ENCODE measurements around the gene DEPDC4. TPM values are rescaled to one million over a fixed set of nuclear protein-coding genes. Genes with fewer than 3 reads are reported as not detected.
A peak's percentile ranks its signal among the peaks of the same experiment; 100 is the strongest.
"Not testable (repeated sequence)": the region's sequence is repeated elsewhere in the genome, so short reads cannot be mapped to it uniquely, and the experiment has no call there.

The DEPDC4 gene
- total RNA-seq, result 1 to 10 TPM; 2.0 to 2.3 TPM

- no peaks in the 10 kb centered on the region for H3K27me3 Mint-ChIP-seq
- peak; percentile 84 for ATAC-seq (ENCODE audit: low read depth)
- POLR2A ChIA-PET, result interaction anchor here (0.5 to 2.8 kb wide), 7 partner anchors 10 to 155 kb away, joined by 3 to 26 read pairs (median 3); partner anchors contain the start of gene ACTR6
- no peaks in the 10 kb centered on the region for H3K9me3 Mint-ChIP-seq
- peak within 1 kb of the TSS; percentile 97 for H3K27ac Mint-ChIP-seq
- H3K36me3 Mint-ChIP-seq, result no peaks in the 10 kb centered on the region
- peaks cover 18% of the 10 kb centered on the region for H3K4me1 Mint-ChIP-seq
- DNase-seq, result peak; percentile 96
- peak within 1 kb of the TSS; percentile 91 for H3K4me3 Mint-ChIP-seq
These were observed at the start of gene DEPDC4, which contains the start of gene SCYL2 for GRCh38 chr12:100266835-100267602. DEPDC4 (minus strand) TSS chr12:100267079; CDS start chr12:100267076, 3 bp downstream. SCYL2 (plus strand) TSS chr12:100267177; CDS start chr12:100282971, 15,794 bp downstream.

- Mint-ChIP-seq H3K27me3 (no peaks in the 10 kb centered on the region), H3K36me3 (peaks cover 28% of the 10 kb centered on the region), H3K9me3 (peaks cover 7% of the 10 kb centered on the region), H3K4me3 (no peak overlapping the region), H3K4me1 (no peaks in the 10 kb centered on the region), H3K27ac (no peak overlapping the region)
- ATAC-seq (ENCODE audit: low read depth), result no peak
- POLR2A ChIA-PET, result no interaction called here
- DNase-seq, result no peak
These were observed 44.4 kb upstream of the DEPDC4 start for GRCh38 chr12:100311317-100311716.

GRCh38 chr12:100308138-100308537 is 41.3 kb upstream of the DEPDC4 start:
- peaks cover 52% of the 10 kb centered on the region for H3K36me3 Mint-ChIP-seq
- H3K4me3 Mint-ChIP-seq; POLR2A ChIA-PET; DNase-seq; H3K4me1 Mint-ChIP-seq; ATAC-seq (ENCODE audit: low read depth); H3K27me3 Mint-ChIP-seq; H3K27ac Mint-ChIP-seq: not testable (repeated sequence)
- peaks cover 16% of the 10 kb centered on the region for H3K9me3 Mint-ChIP-seq

GRCh38 chr12:100304334-100304733 is 37.5 kb upstream of the DEPDC4 start:
- Mint-ChIP-seq H3K36me3 (peaks cover 77% of the 10 kb centered on the region), H3K9me3 (peaks cover 25% of the 10 kb centered on the region)
- H3K4me1 Mint-ChIP-seq; H3K27ac Mint-ChIP-seq; H3K4me3 Mint-ChIP-seq; POLR2A ChIA-PET; DNase-seq; H3K27me3 Mint-ChIP-seq; ATAC-seq (ENCODE audit: low read depth): not testable (repeated sequence)

- POLR2A ChIA-PET, result no interaction called here
- H3K27ac Mint-ChIP-seq, result no peak overlapping the region
- H3K36me3 Mint-ChIP-seq, result peaks cover 80% of the 10 kb centered on the region
- no peaks in the 10 kb centered on the region for H3K27me3 Mint-ChIP-seq
- no peak overlapping the region for H3K4me3 Mint-ChIP-seq
- peaks cover 25% of the 10 kb centered on the region for H3K9me3 Mint-ChIP-seq
- no peaks in the 10 kb centered on the region for H3K4me1 Mint-ChIP-seq
- ATAC-seq (ENCODE audit: low read depth) (no peak), DNase-seq (no peak)
These were observed 37.0 kb upstream of the DEPDC4 start for GRCh38 chr12:100303831-100304230.

- Mint-ChIP-seq H3K27ac (no peak overlapping the region), H3K4me3 (no peak overlapping the region), H3K4me1 (no peaks in the 10 kb centered on the region), H3K27me3 (no peaks in the 10 kb centered on the region), H3K36me3 (peaks cover 77% of the 10 kb centered on the region), H3K9me3 (peaks cover 22% of the 10 kb centered on the region)
- POLR2A ChIA-PET, result no interaction called here
- ATAC-seq (ENCODE audit: low read depth) (no peak), DNase-seq (no peak)
These were observed 35.2 kb upstream of the DEPDC4 start for GRCh38 chr12:100302081-100302480.

- H3K9me3 Mint-ChIP-seq, result peaks cover 3% of the 10 kb centered on the region
- no peak overlapping the region for H3K4me3 Mint-ChIP-seq
- H3K27ac Mint-ChIP-seq, result no peak overlapping the region
- H3K4me1 Mint-ChIP-seq, result no peaks in the 10 kb centered on the region
- DNase-seq, result no peak
- peaks cover 35% of the 10 kb centered on the region for H3K36me3 Mint-ChIP-seq
- ATAC-seq (ENCODE audit: low read depth), result no peak
- H3K27me3 Mint-ChIP-seq, result no peaks in the 10 kb centered on the region
- POLR2A ChIA-PET, result no interaction called here
These were observed 29.1 kb upstream of the DEPDC4 start for GRCh38 chr12:100295764-100296555.

- ATAC-seq (ENCODE audit: low read depth); H3K4me1 Mint-ChIP-seq; H3K27ac Mint-ChIP-seq; DNase-seq; H3K27me3 Mint-ChIP-seq; POLR2A ChIA-PET; H3K9me3 Mint-ChIP-seq; H3K4me3 Mint-ChIP-seq: not testable (repeated sequence)
- peaks cover 25% of the 10 kb centered on the region for H3K36me3 Mint-ChIP-seq
These were observed 27.5 kb upstream of the DEPDC4 start for GRCh38 chr12:100294366-100294765.

GRCh38 chr12:100293017-100293416 is 26.1 kb upstream of the DEPDC4 start:
- Mint-ChIP-seq H3K9me3 (no peaks in the 10 kb centered on the region), H3K4me3 (no peak overlapping the region), H3K4me1 (no peaks in the 10 kb centered on the region), H3K27me3 (no peaks in the 10 kb centered on the region), H3K27ac (no peak overlapping the region), H3K36me3 (peaks cover 19% of the 10 kb centered on the region)
- DNase-seq (no peak), ATAC-seq (ENCODE audit: low read depth) (no peak)
- POLR2A ChIA-PET, result no interaction called here

GRCh38 chr12:100290016-100290415 is 23.1 kb upstream of the DEPDC4 start:
- no peaks in the 10 kb centered on the region for H3K4me1 Mint-ChIP-seq
- no peaks in the 10 kb centered on the region for H3K27me3 Mint-ChIP-seq
- no peak overlapping the region for H3K27ac Mint-ChIP-seq
- no peak overlapping the region for H3K4me3 Mint-ChIP-seq
- peaks cover 17% of the 10 kb centered on the region for H3K36me3 Mint-ChIP-seq
- DNase-seq (no peak), ATAC-seq (ENCODE audit: low read depth) (no peak)
- no peaks in the 10 kb centered on the region for H3K9me3 Mint-ChIP-seq
- POLR2A ChIA-PET, result no interaction called here

- Mint-ChIP-seq H3K4me1 (no peaks in the 10 kb centered on the region), H3K27ac (no peak overlapping the region), H3K27me3 (no peaks in the 10 kb centered on the region), H3K9me3 (no peaks in the 10 kb centered on the region), H3K4me3 (no peak overlapping the region), H3K36me3 (peaks cover 17% of the 10 kb centered on the region)
- DNase-seq (no peak), ATAC-seq (ENCODE audit: low read depth) (no peak)
- POLR2A ChIA-PET, result no interaction called here
These were observed 22.2 kb upstream of the DEPDC4 start for GRCh38 chr12:100289038-100289437.

- H3K27me3 Mint-ChIP-seq; H3K4me3 Mint-ChIP-seq; H3K9me3 Mint-ChIP-seq; ATAC-seq (ENCODE audit: low read depth); H3K27ac Mint-ChIP-seq; DNase-seq; H3K36me3 Mint-ChIP-seq; H3K4me1 Mint-ChIP-seq: not testable (repeated sequence)
- POLR2A ChIA-PET, result interaction anchor here (1.3 kb wide), 1 partner anchor 18 kb away, joined by 3 read pairs; the partner anchor contains the start of genes DEPDC4 and SCYL2
These were observed 17.7 kb upstream of the DEPDC4 start for GRCh38 chr12:100284556-100284955.

- POLR2A ChIA-PET, result no interaction called here
These were observed 12.8 kb upstream of the DEPDC4 start for GRCh38 chr12:100279607-100280244.

More at GRCh38 chr12:100279607-100280244, 12.8 kb upstream of the DEPDC4 start:
- Mint-ChIP-seq H3K4me3 (no peak overlapping the region), H3K27ac (no peak overlapping the region), H3K4me1 (peaks cover 4% of the 10 kb centered on the region), H3K27me3 (no peaks in the 10 kb centered on the region), H3K36me3 (peaks cover 10% of the 10 kb centered on the region), H3K9me3 (no peaks in the 10 kb centered on the region)
- ATAC-seq (ENCODE audit: low read depth), result no peak
- no peak for DNase-seq

Data from activated naive CD8-positive, alpha-beta T cell treated with anti-CD3 and anti-CD28 coated beads, Interleukin-2, amount 10 ng/mL, durations not matched to agents 7 days and 5 days (primary cell).